ENCODE data around the gene USP36. TPM values are rescaled to one million over a fixed set of nuclear protein-coding genes. Genes with fewer than 3 reads are reported as not detected.

USP36 gene
- total and polyA plus RNA-seq, 4 donors: 22.2 to 61.5 (median 44.9) TPM

- Histone ChIP-seq H3K36me3 (ENCODE audit: control insufficient read depth in 4 of 4, insufficient read depth in 4 of 4, low read length in 4 of 4) (peaks cover 30 to 57% (median 31%) of the 10 kb centered on the region in 4 donors), H3K9me3 (ENCODE audit: control insufficient read depth in 4 of 4, insufficient read depth in 3 of 4, low read length in 3 of 4) (peaks cover 0 to 4% (median 0%) of the 10 kb centered on the region in 4 donors), H3K9ac (ENCODE audit: insufficient read depth in 1 of 2, low read length in 2 of 2) (no peak overlapping the region), H3K27ac (ENCODE audit: low read depth in 1 of 2, low read length in 1 of 2) (no peak overlapping the region), H3K27me3 (ENCODE audit: control insufficient read depth in 3 of 3, insufficient read depth in 3 of 3, low read length in 2 of 3) (no peaks in the 10 kb centered on the region), H3K4me3 (no peak overlapping the region), H3K4me1 (ENCODE audit: control insufficient read depth in 5 of 5, insufficient read depth in 5 of 5, low read length in 5 of 5) (peaks cover 0 to 3% (median 0%) of the 10 kb centered on the region in 5 donors)
- DNase-seq: no peak
- 89 to 97% methylated on average over 18 of the region's 18 CpGs for WGBS, 2 donors
- peak; percentile 14 for ATAC-seq (ENCODE audit: insufficient read depth, low FRiP score)
- TF ChIP-seq, protein P1, sequence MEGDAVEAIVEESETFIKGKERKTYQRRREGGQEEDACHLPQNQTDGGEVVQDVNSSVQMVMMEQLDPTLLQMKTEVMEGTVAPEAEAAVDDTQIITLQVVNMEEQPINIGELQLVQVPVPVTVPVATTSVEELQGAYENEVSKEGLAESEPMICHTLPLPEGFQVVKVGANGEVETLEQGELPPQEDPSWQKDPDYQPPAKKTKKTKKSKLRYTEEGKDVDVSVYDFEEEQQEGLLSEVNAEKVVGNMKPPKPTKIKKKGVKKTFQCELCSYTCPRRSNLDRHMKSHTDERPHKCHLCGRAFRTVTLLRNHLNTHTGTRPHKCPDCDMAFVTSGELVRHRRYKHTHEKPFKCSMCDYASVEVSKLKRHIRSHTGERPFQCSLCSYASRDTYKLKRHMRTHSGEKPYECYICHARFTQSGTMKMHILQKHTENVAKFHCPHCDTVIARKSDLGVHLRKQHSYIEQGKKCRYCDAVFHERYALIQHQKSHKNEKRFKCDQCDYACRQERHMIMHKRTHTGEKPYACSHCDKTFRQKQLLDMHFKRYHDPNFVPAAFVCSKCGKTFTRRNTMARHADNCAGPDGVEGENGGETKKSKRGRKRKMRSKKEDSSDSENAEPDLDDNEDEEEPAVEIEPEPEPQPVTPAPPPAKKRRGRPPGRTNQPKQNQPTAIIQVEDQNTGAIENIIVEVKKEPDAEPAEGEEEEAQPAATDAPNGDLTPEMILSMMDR (IDR thresholded peaks at IDR 0.05; ENCODE audit: control extremely low read depth, extremely low read depth): no peak
Observed at GRCh38 chr17:78800132-78800931, 40.3 kb downstream of the USP36 start.

DNA sequence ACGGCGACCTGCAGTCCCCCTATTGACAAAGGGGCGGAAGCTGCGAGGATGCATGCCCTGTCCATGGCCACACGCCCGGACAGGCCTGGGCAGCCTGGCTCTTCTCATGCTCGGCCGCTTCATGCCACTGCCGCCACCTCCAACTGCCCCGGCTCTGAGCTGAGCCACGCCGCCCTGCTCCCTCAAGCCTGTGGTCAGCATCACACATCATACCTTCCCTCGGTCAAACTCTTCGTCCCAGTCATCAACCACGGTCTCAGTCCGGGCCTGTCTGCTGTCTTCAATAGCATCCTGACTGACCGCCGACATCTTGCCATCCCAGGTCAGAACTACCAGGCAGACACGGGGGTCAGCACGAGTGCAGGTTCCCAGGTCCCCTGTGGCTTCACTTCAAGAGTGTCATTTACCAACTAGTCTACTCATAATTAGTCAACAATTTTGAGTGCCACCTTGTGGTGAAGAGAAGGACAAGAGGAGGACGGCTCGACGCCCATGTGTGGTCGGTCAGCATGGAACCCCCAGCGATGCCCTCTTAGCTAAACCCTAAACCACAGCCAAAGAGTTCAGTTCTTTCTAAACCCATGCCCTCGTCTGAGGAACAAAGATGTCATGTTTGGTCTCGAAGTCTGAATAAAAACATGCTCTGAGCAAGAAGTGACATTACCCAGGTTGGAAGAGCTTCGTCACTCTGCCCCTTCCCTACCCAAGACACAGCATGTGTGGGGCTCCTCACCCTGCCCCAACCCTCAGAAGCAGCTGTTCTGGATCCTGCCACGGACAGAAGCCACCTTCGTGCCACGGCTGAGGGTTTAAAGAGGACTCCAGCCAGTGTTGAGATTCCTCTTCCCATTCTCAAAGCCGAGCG lies 41.7 kb downstream of the USP36 start:
- H3K4me3 ChIP-seq: no peak overlapping the region
- no peaks in the 10 kb centered on the region for H3K27me3 ChIP-seq (ENCODE audit: control insufficient read depth in 3 of 3, insufficient read depth in 3 of 3, low read length in 2 of 3)
- peaks cover 0 to 4% (median 0%) of the 10 kb centered on the region in 4 donors for H3K9me3 ChIP-seq (ENCODE audit: control insufficient read depth in 4 of 4, insufficient read depth in 3 of 4, low read length in 3 of 4)
- H3K4me1 ChIP-seq (ENCODE audit: control insufficient read depth in 5 of 5, insufficient read depth in 5 of 5, low read length in 5 of 5): peaks cover 0 to 3% (median 0%) of the 10 kb centered on the region in 5 donors
- no peak overlapping the region for H3K9ac ChIP-seq (ENCODE audit: insufficient read depth in 1 of 2, low read length in 2 of 2)
- no peak overlapping the region for H3K27ac ChIP-seq (ENCODE audit: low read depth in 1 of 2, low read length in 1 of 2)
- TF ChIP-seq, protein P1 (IDR thresholded peaks at IDR 0.05; ENCODE audit: control extremely low read depth, extremely low read depth): peak; percentile 22
- ATAC-seq (ENCODE audit: insufficient read depth, low FRiP score) (no peak), DNase-seq (peak in 2 of 3 donors; percentile 50 to 54)
- 79 to 85% methylated on average over 33 of the region's 33 CpGs for WGBS, 2 donors
- H3K36me3 ChIP-seq (ENCODE audit: control insufficient read depth in 4 of 4, insufficient read depth in 4 of 4, low read length in 4 of 4): peaks cover 30 to 62% (median 37%) of the 10 kb centered on the region in 4 donors

- peaks cover 0 to 4% (median 0%) of the 10 kb centered on the region in 4 donors for H3K9me3 ChIP-seq (ENCODE audit: control insufficient read depth in 4 of 4, insufficient read depth in 3 of 4, low read length in 3 of 4)
- H3K4me3 ChIP-seq: no peak overlapping the region
- H3K27me3 ChIP-seq (ENCODE audit: control insufficient read depth in 3 of 3, insufficient read depth in 3 of 3, low read length in 2 of 3): no peaks in the 10 kb centered on the region
- DNase-seq: no peak
- 83 to 93% methylated on average over 28 of the region's 28 CpGs for WGBS, 2 donors
- ATAC-seq (ENCODE audit: insufficient read depth, low FRiP score): no peak
- H3K36me3 ChIP-seq (ENCODE audit: control insufficient read depth in 4 of 4, insufficient read depth in 4 of 4, low read length in 4 of 4): peaks cover 28 to 59% (median 37%) of the 10 kb centered on the region in 4 donors
- peaks cover 0 to 2% (median 0%) of the 10 kb centered on the region in 5 donors for H3K4me1 ChIP-seq (ENCODE audit: control insufficient read depth in 5 of 5, insufficient read depth in 5 of 5, low read length in 5 of 5)
- no peak overlapping the region for H3K9ac ChIP-seq (ENCODE audit: insufficient read depth in 1 of 2, low read length in 2 of 2)
- no peak overlapping the region for H3K27ac ChIP-seq (ENCODE audit: low read depth in 1 of 2, low read length in 1 of 2)
- TF ChIP-seq, protein P1 (IDR thresholded peaks at IDR 0.05; ENCODE audit: control extremely low read depth, extremely low read depth): no peak
Observed at GRCh38 chr17:78797691-78798585, 42.7 kb downstream of the USP36 start.
